HG03045 (cell line): Measurements from ENCODE around the gene FRAS1.
"Not testable (repeated sequence)": the region's sequence is repeated elsewhere in the genome, so short reads cannot be mapped to it uniquely, and the experiment has no call there.

Experiments used
- ATAC-seq: cut with Tn5 transposase; IDR thresholded peaks from one replicate; pipeline ENCODE4 v1.9.1; 2021; ENCODE audit warnings: mild to moderate bottlenecking, moderate library complexity; ENCODE audit not compliant: unreplicated experiment

FRAS1 gene

GRCh38 chr4:78320349-78320935 is 263.3 kb downstream of the FRAS1 start:
- ATAC-seq = no peak

GRCh38 chr4:78322032-78322431 is 264.9 kb downstream of the FRAS1 start:
- ATAC-seq = no peak

GRCh38 chr4:78323439-78323838 is 266.3 kb downstream of the FRAS1 start:
- ATAC-seq = no peak

- no peak for ATAC-seq
These were observed 267.5 kb downstream of the FRAS1 start for GRCh38 chr4:78324625-78325024.

GRCh38 chr4:78325271-78326157 is 268.4 kb downstream of the FRAS1 start:
- no peak for ATAC-seq

- not testable (repeated sequence) for ATAC-seq
These were observed 271.5 kb downstream of the FRAS1 start for GRCh38 chr4:78328591-78328990.

GRCh38 chr4:78331186-78331585 is 274.1 kb downstream of the FRAS1 start:
- ATAC-seq = no peak

GRCh38 chr4:78331965-78332364 is 274.8 kb downstream of the FRAS1 start:
- ATAC-seq = no peak

- ATAC-seq = no peak
These were observed 275.9 kb downstream of the FRAS1 start for GRCh38 chr4:78332976-78333375.

- no peak for ATAC-seq
These were observed 279.2 kb downstream of the FRAS1 start for GRCh38 chr4:78336093-78336943.

GRCh38 chr4:78337244-78338020 is 280.3 kb downstream of the FRAS1 start:
- no peak for ATAC-seq

GRCh38 chr4:78342125-78342524 is 285.0 kb downstream of the FRAS1 start:
- no peak for ATAC-seq

GRCh38 chr4:78343682-78344081 is 286.6 kb downstream of the FRAS1 start:
- ATAC-seq = no peak

GRCh38 chr4:78345237-78345636 is 288.1 kb downstream of the FRAS1 start:
- ATAC-seq = no peak

GRCh38 chr4:78346222-78346621 is 289.1 kb downstream of the FRAS1 start:
- ATAC-seq = no peak

GRCh38 chr4:78347527-78347926 is 290.4 kb downstream of the FRAS1 start:
- no peak for ATAC-seq

- no peak for ATAC-seq
These were observed 296.8 kb downstream of the FRAS1 start for GRCh38 chr4:78353921-78354320.

GRCh38 chr4:78354782-78355181 is 297.7 kb downstream of the FRAS1 start:
- no peak for ATAC-seq

- ATAC-seq = no peak
These were observed 298.2 kb downstream of the FRAS1 start for GRCh38 chr4:78355306-78355705.

GRCh38 chr4:78356251-78356786 is 299.2 kb downstream of the FRAS1 start:
- ATAC-seq = no peak
